Body of pancreas (tissue), 4 donors: ENCODE data around the gene CBLN4. TPM values are rescaled to one million over a fixed set of nuclear protein-coding genes. Genes with fewer than 3 reads are reported as not detected.
A peak's percentile ranks its signal among the peaks of the same experiment; 100 is the strongest.

Experiments used
- ATAC-seq: fragments of 150-250 bp; one replicate; pipeline ENCODE4 v1.9.1; 2016
- DNase-seq, 4 donors: peaks; one replicate each; pipeline ENCODE4 v3.0.0-alpha.2; 2019
- H3K27ac ChIP-seq, 4 donors: fragments of 200-600 bp; sonication (generic); 1 replicate in 3 of 4; 2 replicates in 1 of 4; pipeline versions ENCODE4 v1.5.1 to v1.6.1; 2016 to 2019; ENCODE audit warnings: mild to moderate bottlenecking in 1 of 4, mixed read lengths in 1 of 4, moderate library complexity in 1 of 4
- H3K27me3 ChIP-seq, 2 donors: fragments of 200-600 bp; sonication (generic); one replicate each; pipeline ENCODE4 v1.6.0; 2016; ENCODE audit warnings: mild to moderate bottlenecking in 1 of 2
- H3K36me3 ChIP-seq, 2 donors: fragments of 200-600 bp; sonication (generic); replicated peaks in 1 of 2; 2 replicates each; pipeline ENCODE4 v1.5.1; 2016; ENCODE audit warnings: low read depth in 2 of 2; ENCODE audit not compliant: insufficient read depth in 1 of 2
- H3K4me1 ChIP-seq: fragments of 200-600 bp; sonication (generic); one replicate; pipeline ENCODE4 v1.6.0; 2016
- H3K4me3 ChIP-seq, 2 donors: fragments of 200-600 bp; sonication (generic); 1 replicate in 1 of 2; 2 replicates in 1 of 2; pipeline ENCODE4 v1.5.1; 2016 to 2019
- H3K9me3 ChIP-seq, 3 donors: fragments of 200-600 bp; sonication (generic); 1 replicate in 2 of 3; 2 replicates in 1 of 3; pipeline ENCODE4 v1.5.1; 2016
- CTCF ChIP-seq, 7 experiments: fragments of 450-650 bp in 4 of 7; fragments of 200-600 bp in 3 of 7; sonication (generic) in 3 of 7; IDR thresholded peaks; one replicate each; pipeline ENCODE4 v1.5.1; 2016 to 2019; ENCODE audit warnings: antibody characterized with exemption in 7 of 7
- POLR2A ChIP-seq, 3 donors: fragments of 450-650 bp; IDR thresholded peaks; one replicate each; pipeline ENCODE4 v1.6.1; 2016; ENCODE audit warnings: antibody characterized with exemption in 3 of 3, mild to moderate bottlenecking in 2 of 3
- WGBS, 2 donors: methylation state at CpG; one replicate each; pipeline ENCODE4 v1.1.5; 2017; 5-methylcytosine and 5-hydroxymethylcytosine counted together
- intact Hi-C: fragments of 100-400 bp; cut with DNase I; formaldehyde crosslinking; loops from one replicate; pipeline ENCODE4 v1.15.1; 2023
- total RNA-seq, 2 donors: library from RNA; depleted of rRNA; stranded (reverse); fragments of >200 nt; gene quantifications; one replicate each; pipeline ENCODE4 v1.1.0, GENCODE V29; 2016

Gene CBLN4
- total RNA-seq, 2 donors from 2014 or later, result 0.26 TPM; not detected in 1

- ATAC-seq (no peak), DNase-seq (no peak)
- H3K27me3 ChIP-seq, result peaks cover 0 to 26% of the 10 kb centered on the region in 2 donors
- no peaks in the 10 kb centered on the region for H3K36me3 ChIP-seq
- H3K9me3 ChIP-seq, result no peaks in the 10 kb centered on the region
- WGBS, 2 donors, result 5 to 8% methylated on average over 33 to 37 of the region's 38 CpGs
- H3K4me1 ChIP-seq, result peaks cover 37% of the 10 kb centered on the region
- no peak overlapping the region for H3K4me3 ChIP-seq
- H3K27ac ChIP-seq, result no peak overlapping the region
- intact Hi-C loops, result no loop called here
- TF ChIP-seq POLR2A (IDR thresholded peaks at IDR 0.05), result no peak
- TF ChIP-seq CTCF (IDR thresholded peaks at IDR 0.05), result no peak
Observed at GRCh38 chr20:56002908-56003800, 2.2 kb downstream of the CBLN4 start.

- H3K4me1 ChIP-seq, result peaks cover 37% of the 10 kb centered on the region
- DNase-seq (no peak), ATAC-seq (no peak)
- peaks cover 0 to 26% of the 10 kb centered on the region in 2 donors for H3K27me3 ChIP-seq
- TF ChIP-seq POLR2A (IDR thresholded peaks at IDR 0.05), result no peak
- no peak for TF ChIP-seq CTCF (IDR thresholded peaks at IDR 0.05)
- intact Hi-C loops, result no loop called here
- no peak overlapping the region for H3K4me3 ChIP-seq
- WGBS, 2 donors, result 61 to 64% methylated on average over 3 of the region's 3 CpGs
- H3K36me3 ChIP-seq, result no peaks in the 10 kb centered on the region
- no peaks in the 10 kb centered on the region for H3K9me3 ChIP-seq
- no peak overlapping the region for H3K27ac ChIP-seq
Observed at GRCh38 chr20:56001890-56002289, 3.4 kb downstream of the CBLN4 start.

GRCh38 chr20:56001106-56001785, 4.1 kb downstream of the CBLN4 start:
- Histone ChIP-seq H3K27me3 (peaks cover 0 to 26% of the 10 kb centered on the region in 2 donors), H3K4me1 (peaks cover 37% of the 10 kb centered on the region), H3K9me3 (no peaks in the 10 kb centered on the region), H3K4me3 (no peak overlapping the region), H3K27ac (peak overlapping the region in 1 of 4 donors; percentile 40), H3K36me3 (no peaks in the 10 kb centered on the region)
- no peak for ATAC-seq
- no peak for TF ChIP-seq POLR2A (IDR thresholded peaks at IDR 0.05)
- no peak for TF ChIP-seq CTCF (IDR thresholded peaks at IDR 0.05)
- DNase-seq, result peak in 3 of 4 donors; percentile 40 to 47 (median 42)
- WGBS, 2 donors, result 18 to 25% methylated on average over 5 of the region's 5 CpGs
- intact Hi-C loops, result no loop called here

- Histone ChIP-seq H3K36me3 (no peaks in the 10 kb centered on the region), H3K4me3 (no peak overlapping the region), H3K27ac (no peak overlapping the region), H3K4me1 (no peaks in the 10 kb centered on the region), H3K27me3 (no peaks in the 10 kb centered on the region), H3K9me3 (no peaks in the 10 kb centered on the region)
- 59 to 67% methylated on average over 2 of the region's 2 CpGs for WGBS, 2 donors
- intact Hi-C loops, result no loop called here
- no peak for TF ChIP-seq CTCF (IDR thresholded peaks at IDR 0.05)
- TF ChIP-seq POLR2A (IDR thresholded peaks at IDR 0.05), result no peak
- DNase-seq (no peak), ATAC-seq (no peak)
Observed at GRCh38 chr20:55978550-55978949, 26.8 kb downstream of the CBLN4 start.
